22Rv1 (cell line): ENCODE measurements around the gene CXCL5.
A peak's percentile ranks its signal among the peaks of the same experiment; 100 is the strongest.
"Not testable (repeated sequence)": the region's sequence is repeated elsewhere in the genome, so short reads cannot be mapped to it uniquely, and the experiment has no call there.

Experiments used
- H3K27ac ChIP-seq: fragments of 450-650 bp; 2 replicates; pipeline ENCODE4 v1.5.1; 2017
- ZFX ChIP-seq: fragments of 450-650 bp; IDR thresholded peaks from 2 replicates; pipeline ENCODE4 v1.6.1; 2017; ENCODE audit warnings: antibody characterized with exemption, borderline replicate concordance
- TF ChIP-seq, protein P1 (sequence below): fragments of 450-650 bp; IDR thresholded peaks from 2 replicates; pipeline ENCODE4 v1.5.1; 2017; ENCODE audit warnings: mild to moderate bottlenecking

The CXCL5 gene

DNA sequence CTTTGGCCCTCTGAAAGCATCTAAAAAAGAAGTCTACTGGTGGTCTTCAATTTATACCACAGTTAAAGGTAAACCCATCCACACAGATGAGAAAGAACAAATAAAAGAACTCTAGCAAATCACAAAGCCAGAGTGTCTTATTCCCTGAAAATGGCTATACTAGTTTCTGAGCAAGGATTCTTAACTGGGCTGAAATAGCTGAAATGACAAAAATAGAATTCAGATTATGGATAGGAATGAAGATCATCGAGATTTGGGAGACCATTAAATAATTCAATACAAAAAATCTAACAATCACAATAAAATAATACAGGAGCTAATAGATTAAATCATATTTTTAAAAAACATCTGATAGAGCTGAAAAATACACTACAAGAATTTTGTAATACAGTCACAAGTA is 28.5 kb downstream of the CXCL5 start:
- no peak for TF ChIP-seq ZFX
- TF ChIP-seq, protein P1, sequence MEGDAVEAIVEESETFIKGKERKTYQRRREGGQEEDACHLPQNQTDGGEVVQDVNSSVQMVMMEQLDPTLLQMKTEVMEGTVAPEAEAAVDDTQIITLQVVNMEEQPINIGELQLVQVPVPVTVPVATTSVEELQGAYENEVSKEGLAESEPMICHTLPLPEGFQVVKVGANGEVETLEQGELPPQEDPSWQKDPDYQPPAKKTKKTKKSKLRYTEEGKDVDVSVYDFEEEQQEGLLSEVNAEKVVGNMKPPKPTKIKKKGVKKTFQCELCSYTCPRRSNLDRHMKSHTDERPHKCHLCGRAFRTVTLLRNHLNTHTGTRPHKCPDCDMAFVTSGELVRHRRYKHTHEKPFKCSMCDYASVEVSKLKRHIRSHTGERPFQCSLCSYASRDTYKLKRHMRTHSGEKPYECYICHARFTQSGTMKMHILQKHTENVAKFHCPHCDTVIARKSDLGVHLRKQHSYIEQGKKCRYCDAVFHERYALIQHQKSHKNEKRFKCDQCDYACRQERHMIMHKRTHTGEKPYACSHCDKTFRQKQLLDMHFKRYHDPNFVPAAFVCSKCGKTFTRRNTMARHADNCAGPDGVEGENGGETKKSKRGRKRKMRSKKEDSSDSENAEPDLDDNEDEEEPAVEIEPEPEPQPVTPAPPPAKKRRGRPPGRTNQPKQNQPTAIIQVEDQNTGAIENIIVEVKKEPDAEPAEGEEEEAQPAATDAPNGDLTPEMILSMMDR = no peak
- H3K27ac ChIP-seq = no peak overlapping the region

DNA sequence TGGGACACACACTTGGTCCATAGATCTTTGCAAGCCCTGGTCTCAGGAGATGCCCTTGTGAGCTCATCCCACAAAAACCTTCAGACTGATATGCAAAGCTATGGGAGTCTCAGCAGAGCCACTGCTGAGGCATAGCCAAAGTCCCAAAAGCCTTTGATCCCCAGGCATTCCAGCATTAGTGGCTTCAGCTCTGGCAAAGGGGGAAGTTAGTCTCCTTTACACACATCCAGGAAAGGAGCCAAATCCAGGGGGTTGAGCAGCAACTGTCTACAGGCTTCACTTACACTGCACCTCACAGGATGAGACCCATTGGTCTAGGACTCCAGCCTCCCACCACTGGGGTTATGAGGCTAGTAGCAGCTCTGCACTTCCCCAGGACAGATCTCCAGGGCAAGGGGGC is 30.6 kb downstream of the CXCL5 start:
- TF ChIP-seq, protein P1 = no peak
- no peak for TF ChIP-seq ZFX
- no peak overlapping the region for H3K27ac ChIP-seq

DNA sequence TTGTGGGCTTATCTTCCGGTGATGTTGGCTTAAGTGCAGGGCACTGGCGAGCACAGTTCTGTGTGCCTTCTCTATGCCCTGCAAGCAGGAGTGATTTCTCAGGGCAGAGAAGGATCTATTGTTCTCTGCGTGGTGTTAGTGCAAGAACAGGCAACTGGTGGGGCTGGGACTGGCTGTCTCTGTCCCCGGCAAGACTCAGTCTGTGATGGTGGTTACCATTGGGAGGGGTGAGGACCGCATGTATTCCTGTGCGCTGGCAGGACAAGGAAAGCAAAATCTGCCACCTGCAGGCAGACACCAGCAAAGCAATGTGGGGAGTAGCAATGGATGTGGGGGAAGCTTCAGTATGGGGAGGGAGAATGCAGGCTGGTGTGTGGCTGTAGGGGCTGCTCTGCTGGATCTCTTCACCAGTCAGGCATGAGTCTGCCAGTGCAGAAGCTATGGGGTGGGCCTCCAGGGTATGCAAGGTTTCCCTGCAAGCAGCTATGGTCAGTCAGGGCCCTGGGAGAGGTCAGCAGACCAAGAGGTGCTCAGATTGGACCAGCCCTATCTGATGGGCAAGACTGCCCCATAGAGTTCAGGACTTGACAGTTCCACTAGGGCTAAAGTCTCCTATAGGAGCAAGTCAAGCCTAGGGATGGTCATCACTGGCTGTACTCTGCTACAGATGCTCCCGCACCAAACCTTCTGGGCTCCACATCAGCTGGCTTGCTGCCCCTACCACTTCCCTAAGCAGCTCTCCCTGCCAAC is 33.4 kb downstream of the CXCL5 start:
- TF ChIP-seq, protein P1 = peak; percentile 56
- TF ChIP-seq ZFX = no peak
- no peak overlapping the region for H3K27ac ChIP-seq

DNA sequence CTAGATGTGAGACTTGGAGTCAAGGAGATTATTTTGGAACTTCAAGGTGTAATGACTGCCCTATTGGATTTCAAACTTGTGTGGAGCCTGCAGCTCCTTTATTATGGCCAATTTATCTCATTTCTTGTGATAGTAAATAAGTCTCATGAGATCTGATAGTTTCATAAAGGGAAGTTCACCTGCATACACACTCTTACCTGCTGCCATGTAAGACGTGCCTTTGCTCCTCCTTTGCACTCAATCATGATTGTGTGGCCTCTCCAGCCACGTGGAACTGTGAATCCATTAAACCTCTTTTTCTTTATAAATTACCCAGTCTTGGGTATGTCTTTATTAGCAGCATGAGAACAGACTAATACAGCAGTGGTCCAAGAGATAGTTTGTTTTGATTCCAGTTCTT is 35.8 kb downstream of the CXCL5 start:
- H3K27ac ChIP-seq = no peak overlapping the region
- TF ChIP-seq, protein P1 = no peak
- TF ChIP-seq ZFX = no peak

DNA sequence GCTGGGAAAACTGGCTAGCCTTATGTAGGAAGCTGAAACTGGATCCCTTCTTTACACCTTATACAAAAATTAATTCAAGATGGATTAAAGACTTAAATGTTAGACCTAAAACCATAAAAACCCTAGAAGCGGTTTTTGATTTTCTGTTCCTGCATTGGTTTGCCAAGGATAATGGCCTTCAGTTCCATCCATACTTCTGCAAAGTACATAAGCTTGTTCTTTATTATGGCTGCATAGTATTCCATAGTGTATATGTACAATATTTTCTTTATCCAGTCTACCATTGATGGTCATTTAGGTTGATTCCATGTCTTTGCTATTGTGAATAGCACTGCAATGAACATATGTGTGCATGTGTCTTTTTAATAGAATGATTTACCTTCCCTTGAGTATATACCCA is 39.4 kb downstream of the CXCL5 start:
- H3K27ac ChIP-seq = not testable (repeated sequence)

DNA sequence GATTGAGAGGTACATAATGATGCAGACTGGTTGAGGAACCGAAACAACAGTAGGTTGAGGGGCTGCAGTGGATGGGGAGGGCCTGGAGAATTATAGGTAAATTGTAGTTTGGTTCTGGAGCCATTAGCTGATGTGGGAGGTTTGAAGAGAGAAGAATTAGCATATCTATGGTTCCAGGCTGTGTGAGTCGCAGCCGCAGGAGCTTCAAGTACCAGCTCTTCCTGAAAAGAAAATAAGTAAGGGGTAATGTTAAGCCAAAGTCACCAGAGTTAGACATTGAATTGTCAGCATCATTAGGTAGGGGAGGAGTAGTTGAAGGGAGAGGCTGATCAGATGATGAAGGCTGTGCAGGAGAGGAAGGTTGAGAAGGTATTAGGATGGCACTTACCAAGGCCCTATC is 46.1 kb downstream of the CXCL5 start:
- TF ChIP-seq, protein P1 = no peak
- TF ChIP-seq ZFX = no peak
- no peak overlapping the region for H3K27ac ChIP-seq

DNA sequence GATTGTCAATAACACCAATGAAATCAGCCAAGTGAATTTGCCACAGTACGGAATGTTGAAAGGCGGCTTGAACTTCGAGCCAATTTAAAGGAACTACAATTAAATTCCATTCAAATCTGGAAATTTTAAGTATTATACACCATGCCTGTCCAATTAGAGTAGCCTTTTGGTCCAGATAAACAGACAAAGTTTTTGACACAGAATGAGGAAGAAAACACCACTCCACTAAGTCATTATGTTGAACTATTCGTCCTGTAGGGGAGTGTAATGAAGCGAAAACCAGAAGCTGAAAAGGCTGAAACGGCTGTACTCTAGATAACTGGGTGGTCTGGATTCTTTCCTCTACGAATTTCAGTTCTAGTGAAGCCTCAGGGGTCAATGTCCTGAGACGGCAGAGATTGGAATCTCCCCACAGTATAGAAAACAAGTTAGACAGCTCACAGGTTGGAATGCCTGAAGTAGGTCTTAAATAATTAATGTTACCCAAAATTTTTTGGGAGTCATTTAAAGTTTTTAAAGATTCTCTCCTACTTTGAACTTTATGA is 48.0 kb downstream of the CXCL5 start:
- H3K27ac ChIP-seq = not testable (repeated sequence)

DNA sequence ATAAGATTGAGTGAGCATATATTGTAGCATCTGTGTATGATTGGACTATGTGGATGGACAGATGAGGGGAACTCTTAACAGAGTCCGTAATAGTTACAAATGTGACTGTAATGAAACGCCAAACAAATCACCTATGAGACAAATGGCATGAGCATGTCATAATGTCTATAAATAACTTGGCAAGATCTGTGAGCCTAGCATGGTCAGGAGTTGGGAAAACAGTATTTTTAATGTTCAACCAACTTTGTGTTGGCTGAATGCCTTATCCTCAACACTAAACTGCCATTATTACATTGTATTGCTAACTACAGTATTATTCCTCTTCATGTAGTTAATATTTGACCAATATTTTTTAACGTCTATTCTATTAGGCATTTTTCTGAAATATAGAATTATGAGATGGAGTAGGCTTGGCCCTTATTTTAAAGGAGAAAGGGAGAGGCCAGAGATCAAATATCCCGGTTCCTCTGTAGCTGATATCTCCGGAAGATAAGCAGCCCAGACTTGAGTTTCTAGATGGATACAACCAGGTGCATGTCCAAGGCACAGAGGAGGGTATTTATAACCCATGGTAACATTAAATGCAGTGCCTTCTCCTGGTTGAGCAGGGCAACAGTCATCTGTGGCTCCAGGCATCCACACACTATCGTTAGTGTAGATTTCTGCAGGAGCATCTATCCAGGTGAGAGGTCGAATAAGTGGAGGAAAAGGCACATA is 49.3 kb downstream of the CXCL5 start:
- TF ChIP-seq ZFX = no peak
- TF ChIP-seq, protein P1 = no peak
- no peak overlapping the region for H3K27ac ChIP-seq
